GM20000 (cell line): ENCODE data around the gene CACNA1S.

Source experiments
- DNase-seq: peaks from one replicate; pipeline ENCODE4 v3.0.0; 2012; ENCODE audit warnings: low spot score
- CTCF ChIP-seq: IDR thresholded peaks from 2 replicates; pipeline ENCODE4 v1.5.1; 2012; ENCODE audit warnings: mild to moderate bottlenecking, control low read depth; ENCODE audit errors: extremely low read depth, missing control alignments

Gene CACNA1S

GRCh38 chr1:201142849-201143725 is 30.9 kb upstream of the CACNA1S start:
- no peak for TF ChIP-seq CTCF
- no peak for DNase-seq

GRCh38 chr1:201142011-201142848 is 30.0 kb upstream of the CACNA1S start:
- no peak for TF ChIP-seq CTCF

GRCh38 chr1:201141418-201141817 is 29.2 kb upstream of the CACNA1S start:
- TF ChIP-seq CTCF = no peak

More at GRCh38 chr1:201142011-201142848, 30.0 kb upstream of the CACNA1S start:
- DNase-seq = no peak

GRCh38 chr1:201140941-201141260 is 28.7 kb upstream of the CACNA1S start:
- TF ChIP-seq CTCF = no peak
- DNase-seq = no peak

More at GRCh38 chr1:201141418-201141817, 29.2 kb upstream of the CACNA1S start:
- no peak for DNase-seq

GRCh38 chr1:201140235-201140940 is 28.2 kb upstream of the CACNA1S start:
- TF ChIP-seq CTCF = no peak
- no peak for DNase-seq

GRCh38 chr1:201139756-201140155 is 27.5 kb upstream of the CACNA1S start:
- DNase-seq = no peak
- no peak for TF ChIP-seq CTCF
